NT2/D1 (cell line): ENCODE measurements around the gene SPIRE1.

ENCODE experiments used
- SUZ12 ChIP-seq: IDR thresholded peaks from 2 replicates; pipeline ENCODE4 v1.6.1; 2011; ENCODE audit not compliant: insufficient read length, insufficient read depth; ENCODE audit errors: extremely low read depth
- YY1 ChIP-seq: IDR thresholded peaks from 2 replicates; pipeline ENCODE4 v1.6.1; 2011; ENCODE audit not compliant: insufficient read length, insufficient read depth

DNA sequence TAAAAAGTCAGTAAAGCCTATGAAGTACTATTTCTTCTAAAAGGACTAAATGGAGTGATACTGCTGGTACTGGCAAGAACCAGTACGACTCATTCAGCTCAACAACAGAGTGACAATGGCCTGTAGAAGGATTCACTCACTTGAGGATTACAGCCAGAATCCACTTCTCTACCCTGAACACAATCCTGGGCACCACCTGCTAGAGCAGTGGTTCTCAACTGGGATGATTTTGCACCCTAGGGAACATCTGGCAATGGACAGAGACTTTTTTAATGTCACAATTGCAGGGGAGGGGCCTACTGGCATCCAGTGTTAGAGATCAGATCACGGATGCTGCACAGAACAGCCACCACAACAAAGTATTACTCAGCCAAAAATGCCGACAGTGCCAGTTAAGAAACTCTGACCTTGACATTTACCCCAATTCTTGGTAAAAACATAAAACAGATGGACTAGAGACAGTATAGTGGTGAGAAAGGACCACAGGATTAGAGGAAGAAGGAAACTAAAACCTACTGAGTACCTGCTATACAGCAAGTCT is 5.0 kb downstream of the SPIRE1 start:
- no peak for TF ChIP-seq YY1
- TF ChIP-seq SUZ12 = no peak
